A549 (cell line): Measurements from ENCODE around the gene KCNH6. TPM values are rescaled to one million over a fixed set of nuclear protein-coding genes. Genes with fewer than 3 reads are reported as not detected.

ENCODE experiments used
- ATAC-seq, 2 experiments: fragments of 200-7000 bp in 1 of 2; fragments of >200 bp in 1 of 2; cut with Nextera tagmentation in 1 of 2; cut with Tn5 transposase in 1 of 2; 3 replicates each; pipeline versions ENCODE4 v1.8.0 to v1.9.1; 2018 to 2020; ENCODE audit warnings: mild to moderate bottlenecking in 1 of 2, moderate library complexity in 1 of 2
- CTCF ChIA-PET: fragments of 300-600 bp; sonication (Branson Sonifier 250); formaldehyde crosslinking; extraction: SDS; loops from one replicate; lab custom pipeline; 2021; ENCODE audit warnings: antibody characterized with exemption, inconsistent platforms; lab: Yijun Ruan, JAX
- POLR2A ChIA-PET: fragments of 350-600 bp; formaldehyde crosslinking; extraction: SDS; loops from one replicate; lab custom pipeline; 2021; ENCODE audit warnings: antibody characterized with exemption, inconsistent platforms; lab: Yijun Ruan, JAX
- DNase-seq, 2 experiments: peaks; one replicate each; pipeline versions ENCODE4 v3.0.0 to v3.0.0-alpha.2; 2011 to 2016; ENCODE audit warnings: low read depth in 1 of 2, low spot score in 1 of 2
- FAIRE-seq: peaks from 2 replicates; lab custom pipeline; 2011; peaks lifted over from hg19 to GRCh38; lab: Jason Lieb, UNC
- H3K27ac ChIP-seq, 2 experiments: fragments of >200 bp; sonication (Bioruptor Twin); formaldehyde crosslinking; 3 replicates each; pipeline ENCODE4 v1.5.1; 2016 to 2017
- H3K4me1 ChIP-seq: fragments of >200 bp; sonication (Bioruptor Twin); formaldehyde crosslinking; 3 replicates; pipeline ENCODE4 v1.6.1; 2016
- H3K4me2 ChIP-seq: fragments of >200 bp; sonication (Bioruptor Twin); formaldehyde crosslinking; 3 replicates; pipeline ENCODE4 v1.6.1; 2016
- H3K4me3 ChIP-seq: fragments of >200 bp; sonication (Bioruptor Twin); formaldehyde crosslinking; 3 replicates; pipeline ENCODE4 v1.5.1; 2016
- H3K9me3 ChIP-seq: fragments of >200 bp; sonication (Bioruptor Twin); formaldehyde crosslinking; 3 replicates; pipeline ENCODE4 v1.6.1; 2016
- CBX2 ChIP-seq: fragments of 200-600 bp; sonication (generic); IDR thresholded peaks from 2 replicates; pipeline ENCODE4 v1.6.1; 2016; ENCODE audit warnings: low read depth, mild to moderate bottlenecking, borderline replicate concordance
- CEBPB ChIP-seq, 2 experiments: fragments of >200 bp in 1 of 2; sonication (Bioruptor Twin) in 1 of 2; formaldehyde crosslinking in 1 of 2; IDR thresholded peaks; 2 replicates each; pipeline ENCODE4 v1.6.1; 2012 to 2016
- CHD2 ChIP-seq: fragments of 150-350 bp; IDR thresholded peaks from 2 replicates; pipeline ENCODE4 v1.6.1; 2014; ENCODE audit warnings: low read length; ENCODE audit not compliant: partially characterized antibody
- CHD4 ChIP-seq: fragments of 200-600 bp; sonication (generic); IDR thresholded peaks from 2 replicates; pipeline ENCODE4 v1.6.1; 2016; ENCODE audit warnings: antibody characterized with exemption, mild to moderate bottlenecking, borderline replicate concordance
- EHMT2 ChIP-seq: fragments of 200-600 bp; sonication (generic); IDR thresholded peaks from 2 replicates; pipeline ENCODE4 v1.6.1; 2016; ENCODE audit warnings: antibody characterized with exemption, low read depth, mild to moderate bottlenecking, moderate library complexity
- ESRRA ChIP-seq: fragments of 150-350 bp; IDR thresholded peaks from 2 replicates; pipeline ENCODE4 v1.6.1; 2014; ENCODE audit warnings: mild to moderate bottlenecking, low read length, borderline replicate concordance
- FOSB ChIP-seq: fragments of 250-450 bp; sonication (Bioruptor Pico); IDR thresholded peaks from 2 replicates; pipeline ENCODE4 v1.5.0; 2020; ENCODE audit warnings: mild to moderate bottlenecking, moderate library complexity
- FOSL2 ChIP-seq, 2 experiments: fragments of 450-650 bp in 1 of 2; fragments of >200 bp in 1 of 2; sonication (Bioruptor Twin) in 1 of 2; formaldehyde crosslinking; IDR thresholded peaks; 2 replicates each; pipeline versions ENCODE4 v1.5.0 to v1.6.1; 2016 to 2020; ENCODE audit warnings: mild to moderate bottlenecking in 1 of 2, moderate library complexity in 1 of 2
- HOXA7 ChIP-seq: fragments of 250-450 bp; sonication (Bioruptor Pico); IDR thresholded peaks from 2 replicates; pipeline ENCODE4 v1.5.0; 2020; ENCODE audit warnings: mild to moderate bottlenecking, moderate library complexity
- HOXB5 ChIP-seq: fragments of 250-450 bp; sonication (Bioruptor Pico); IDR thresholded peaks from 2 replicates; pipeline ENCODE4 v1.5.0; 2020; ENCODE audit warnings: mild to moderate bottlenecking, moderate library complexity
- JUN ChIP-seq, 2 experiments: fragments of >200 bp; sonication (Bioruptor Twin); formaldehyde crosslinking; IDR thresholded peaks; 2 replicates in 1 of 2; 3 replicates in 1 of 2; pipeline ENCODE4 v1.6.1; 2016 to 2017
- MAZ ChIP-seq: fragments of 150-350 bp; IDR thresholded peaks from 2 replicates; pipeline ENCODE4 v1.6.1; 2014; ENCODE audit warnings: antibody characterized with exemption, low read depth, low read length, borderline replicate concordance
- MYC ChIP-seq: IDR thresholded peaks from 2 replicates; pipeline ENCODE4 v1.6.1; 2012; ENCODE audit warnings: mild to moderate bottlenecking, inconsistent platforms, low read length, improper control_type of control experiment, borderline replicate concordance
- NPAS2 ChIP-seq: fragments of 250-450 bp; sonication (Bioruptor Pico); IDR thresholded peaks from 2 replicates; pipeline ENCODE4 v1.8.0; 2022; ENCODE audit warnings: mild to moderate bottlenecking, moderate library complexity, borderline replicate concordance
- NR3C1 ChIP-seq: fragments of >200 bp; sonication (Bioruptor Twin); formaldehyde crosslinking; IDR thresholded peaks from 3 replicates; pipeline ENCODE4 v1.6.1; 2017
- REST ChIP-seq: fragments of 200-600 bp; sonication (generic); IDR thresholded peaks from 2 replicates; pipeline ENCODE4 v1.6.1; 2016; ENCODE audit warnings: antibody characterized with exemption, mild to moderate bottlenecking, moderate library complexity
- RFX5 ChIP-seq: fragments of 450-650 bp; IDR thresholded peaks from 2 replicates; pipeline ENCODE4 v1.7.1; 2014; ENCODE audit warnings: antibody characterized with exemption, mild to moderate bottlenecking, moderate library complexity
- SMC3 ChIP-seq: fragments of >200 bp; sonication (Bioruptor Twin); formaldehyde crosslinking; IDR thresholded peaks from 3 replicates; pipeline ENCODE4 v1.6.1; 2018; ENCODE audit warnings: inconsistent platforms
- TP53 ChIP-seq: fragments of 250-450 bp; sonication (Bioruptor Pico); IDR thresholded peaks from 2 replicates; pipeline ENCODE4 v1.5.0; 2021; ENCODE audit warnings: mild to moderate bottlenecking, moderate library complexity
- WGBS: methylation state at CpG from one replicate; pipeline ENCODE4 v1.1.6; 2017; ENCODE audit errors: missing lambda C conversion rate; 5-methylcytosine and 5-hydroxymethylcytosine counted together
- polyA plus RNA-seq, 4 experiments: library from polyadenylated mRNA; depleted of rRNA in 3 of 4; stranded (reverse); fragments of >200 nt; fragmentation: RNase III in 1 of 4; extraction: RNeasy Plus Mini Kit Qiagen cat#74134 plus additional on column Dnase treatment in 1 of 4; gene quantifications; 2 replicates in 3 of 4; 3 replicates in 1 of 4; pipeline ENCODE4 v1.2.3, GENCODE V29; 2011 to 2017
- TF ChIP-seq, protein P1 (sequence below): fragments of 250-450 bp; sonication (Bioruptor Pico); IDR thresholded peaks from 2 replicates; pipeline ENCODE4 v1.5.0; 2021; ENCODE audit warnings: mild to moderate bottlenecking, moderate library complexity, borderline replicate concordance
- TF ChIP-seq, protein P2 (sequence below): fragments of 450-650 bp; IDR thresholded peaks from 2 replicates; pipeline ENCODE4 v1.6.1; 2014; ENCODE audit warnings: antibody characterized with exemption
- TF ChIP-seq, protein P3 (sequence below): IDR thresholded peaks from 2 replicates; pipeline ENCODE4 v1.6.1; 2012

KCNH6 gene
- polyA plus RNA-seq, 2 of the 4 experiments (the other 2 are of a cell fraction): not detected

GRCh38 chr17:63555500-63556156 is 32.5 kb downstream of the KCNH6 start:
- ChIA-PET CTCF (interaction anchor here (0.7 to 1.6 kb wide), 3 partner anchors 17 to 57 kb away, joined by 3 to 7 read pairs (median 5); no protein-coding TSS in a partner anchor), POLR2A (interaction anchor here (0.7 kb wide), 1 partner anchor 46 kb away, joined by 3 read pairs; no protein-coding TSS in a partner anchor)
- Histone ChIP-seq H3K4me2 (no peak overlapping the region), H3K4me1 (peaks cover 11% of the 10 kb centered on the region), H3K27ac (no peak overlapping the region), H3K4me3 (no peak overlapping the region), H3K9me3 (no peaks in the 10 kb centered on the region)
- ATAC-seq: no peak
- 97% methylated on average over 7 of the region's 7 CpGs for WGBS
- DNase-seq: no peak
- TF ChIP-seq REST (no peak), NPAS2 (CRISPR knock-in tag) (no peak), ESRRA (no peak), NR3C1 (no peak), MAZ (no peak), FOSB (CRISPR knock-in tag) (no peak), RFX5 (no peak), SMC3 (no peak), JUN (IDR thresholded peaks at IDR 0.05) (no peak), CEBPB (IDR thresholded peaks at IDR 0.05) (no peak), CHD2 (no peak), MYC (no peak), CHD4 (no peak), CBX2 (no peak)
- TF ChIP-seq, protein P1, sequence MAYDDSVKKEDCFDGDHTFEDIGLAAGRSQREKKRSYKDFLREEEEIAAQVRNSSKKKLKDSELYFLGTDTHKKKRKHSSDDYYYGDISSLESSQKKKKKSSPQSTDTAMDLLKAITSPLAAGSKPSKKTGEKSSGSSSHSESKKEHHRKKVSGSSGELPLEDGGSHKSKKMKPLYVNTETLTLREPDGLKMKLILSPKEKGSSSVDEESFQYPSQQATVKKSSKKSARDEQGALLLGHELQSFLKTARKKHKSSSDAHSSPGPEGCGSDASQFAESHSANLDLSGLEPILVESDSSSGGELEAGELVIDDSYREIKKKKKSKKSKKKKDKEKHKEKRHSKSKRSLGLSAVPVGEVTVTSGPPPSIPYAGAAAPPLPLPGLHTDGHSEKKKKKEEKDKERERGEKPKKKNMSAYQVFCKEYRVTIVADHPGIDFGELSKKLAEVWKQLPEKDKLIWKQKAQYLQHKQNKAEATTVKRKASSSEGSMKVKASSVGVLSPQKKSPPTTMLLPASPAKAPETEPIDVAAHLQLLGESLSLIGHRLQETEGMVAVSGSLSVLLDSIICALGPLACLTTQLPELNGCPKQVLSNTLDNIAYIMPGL: no peak
- TF ChIP-seq, protein P2, sequence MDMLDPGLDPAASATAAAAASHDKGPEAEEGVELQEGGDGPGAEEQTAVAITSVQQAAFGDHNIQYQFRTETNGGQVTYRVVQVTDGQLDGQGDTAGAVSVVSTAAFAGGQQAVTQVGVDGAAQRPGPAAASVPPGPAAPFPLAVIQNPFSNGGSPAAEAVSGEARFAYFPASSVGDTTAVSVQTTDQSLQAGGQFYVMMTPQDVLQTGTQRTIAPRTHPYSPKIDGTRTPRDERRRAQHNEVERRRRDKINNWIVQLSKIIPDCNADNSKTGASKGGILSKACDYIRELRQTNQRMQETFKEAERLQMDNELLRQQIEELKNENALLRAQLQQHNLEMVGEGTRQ: no peak
- no peak for FAIRE-seq

- 90% methylated on average over 2 of the region's 2 CpGs for WGBS
- DNase-seq: no peak
- no peak for FAIRE-seq
- ATAC-seq: no peak
- ChIA-PET CTCF (interaction anchor here (0.7 to 1.6 kb wide), 5 partner anchors 11 to 78 kb away, joined by 3 to 5 read pairs (median 3); no protein-coding TSS in a partner anchor), POLR2A (no interaction called here)
- no peak overlapping the region for H3K4me3 ChIP-seq
- peaks cover 5% of the 10 kb centered on the region for H3K4me1 ChIP-seq
- TF ChIP-seq EHMT2 (no peak), FOSL2 (IDR thresholded peaks at IDR 0.05) (no peak), FOSL2 (CRISPR knock-in tag; IDR thresholded peaks at IDR 0.05) (no peak), TP53 (no peak), HOXA7 (CRISPR knock-in tag) (no peak), HOXB5 (CRISPR knock-in tag) (no peak)
- TF ChIP-seq, protein P3, sequence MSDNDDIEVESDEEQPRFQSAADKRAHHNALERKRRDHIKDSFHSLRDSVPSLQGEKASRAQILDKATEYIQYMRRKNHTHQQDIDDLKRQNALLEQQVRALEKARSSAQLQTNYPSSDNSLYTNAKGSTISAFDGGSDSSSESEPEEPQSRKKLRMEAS: no peak
- no peaks in the 10 kb centered on the region for H3K9me3 ChIP-seq
- no peak overlapping the region for H3K27ac ChIP-seq
- no peak overlapping the region for H3K4me2 ChIP-seq
Measured at GRCh38 chr17:63557416-63557815, 34.3 kb downstream of the KCNH6 start.
